T-helper 2 cell treated with Interferon-gamma antibody and Interleukin-4, amounts not matched to agents 5 μg/mL and 100 μg/mL, for 36 hours (primary cell): Measurements from ENCODE around the gene ABO.
"Not testable (repeated sequence)": the region's sequence is repeated elsewhere in the genome, so short reads cannot be mapped to it uniquely, and the experiment has no call there.

ENCODE experiments used
- DNase-seq: peaks from one replicate; pipeline ENCODE4 v3.0.0; 2021; ENCODE audit warnings: low spot score
- H3K27ac Mint-ChIP-seq: one replicate; pipeline ENCODE4 v1.8.0; 2021; ENCODE audit warnings: mild to moderate bottlenecking, mixed read lengths
- H3K27me3 Mint-ChIP-seq: one replicate; pipeline ENCODE4 v1.8.0; 2021; ENCODE audit warnings: low read depth, mixed read lengths
- H3K36me3 Mint-ChIP-seq: one replicate; pipeline ENCODE4 v1.8.0; 2021; ENCODE audit warnings: low read depth, mixed read lengths
- H3K4me1 Mint-ChIP-seq: one replicate; pipeline ENCODE4 v1.8.0; 2021; ENCODE audit warnings: low read depth, mixed read lengths
- H3K4me3 Mint-ChIP-seq: one replicate; pipeline ENCODE4 v1.8.0; 2022; ENCODE audit warnings: mild to moderate bottlenecking, moderate library complexity, mixed read lengths
- H3K9me3 Mint-ChIP-seq: one replicate; pipeline ENCODE4 v1.8.0; 2021; ENCODE audit warnings: mixed read lengths

Gene ABO

GRCh38 chr9:133275105-133276000, at the start of gene ABO:
ABO (minus strand) TSS chr9:133275201.
- DNase-seq, result no peak
- H3K4me1 Mint-ChIP-seq, result peaks cover 7% of the 10 kb centered on the region
- no peaks in the 10 kb centered on the region for H3K36me3 Mint-ChIP-seq
- H3K9me3 Mint-ChIP-seq, result no peaks in the 10 kb centered on the region
- no peak within 1 kb of the TSS for H3K4me3 Mint-ChIP-seq
- peaks cover 44% of the 10 kb centered on the region for H3K27me3 Mint-ChIP-seq
- no peak within 1 kb of the TSS for H3K27ac Mint-ChIP-seq

GRCh38 chr9:133323991-133324703, 49.1 kb upstream of the ABO start:
- H3K4me3 Mint-ChIP-seq, result no peak overlapping the region
- peaks cover 3% of the 10 kb centered on the region for H3K36me3 Mint-ChIP-seq
- DNase-seq, result no peak
- H3K4me1 Mint-ChIP-seq, result no peaks in the 10 kb centered on the region
- no peaks in the 10 kb centered on the region for H3K9me3 Mint-ChIP-seq
- H3K27ac Mint-ChIP-seq, result no peak overlapping the region
- peaks cover 3% of the 10 kb centered on the region for H3K27me3 Mint-ChIP-seq

- no peak overlapping the region for H3K4me3 Mint-ChIP-seq
- no peaks in the 10 kb centered on the region for H3K36me3 Mint-ChIP-seq
- no peaks in the 10 kb centered on the region for H3K9me3 Mint-ChIP-seq
- no peaks in the 10 kb centered on the region for H3K4me1 Mint-ChIP-seq
- no peak for DNase-seq
- no peak overlapping the region for H3K27ac Mint-ChIP-seq
- H3K27me3 Mint-ChIP-seq, result peaks cover 3% of the 10 kb centered on the region
Observed at GRCh38 chr9:133323211-133323610, 48.2 kb upstream of the ABO start.

- no peaks in the 10 kb centered on the region for H3K4me1 Mint-ChIP-seq
- no peaks in the 10 kb centered on the region for H3K36me3 Mint-ChIP-seq
- no peak overlapping the region for H3K4me3 Mint-ChIP-seq
- no peak overlapping the region for H3K27ac Mint-ChIP-seq
- DNase-seq, result no peak
- H3K9me3 Mint-ChIP-seq, result no peaks in the 10 kb centered on the region
- peaks cover 3% of the 10 kb centered on the region for H3K27me3 Mint-ChIP-seq
Observed at GRCh38 chr9:133322701-133323100, 47.7 kb upstream of the ABO start.

- Mint-ChIP-seq H3K36me3 (no peaks in the 10 kb centered on the region), H3K9me3 (no peaks in the 10 kb centered on the region), H3K4me1 (no peaks in the 10 kb centered on the region), H3K27ac (no peak overlapping the region), H3K27me3 (peaks cover 3% of the 10 kb centered on the region), H3K4me3 (no peak overlapping the region)
- no peak for DNase-seq
Observed at GRCh38 chr9:133321411-133321935, 46.5 kb upstream of the ABO start.

GRCh38 chr9:133320421-133320881, 45.5 kb upstream of the ABO start:
- DNase-seq, result no peak
- H3K4me3 Mint-ChIP-seq, result no peak overlapping the region
- no peaks in the 10 kb centered on the region for H3K9me3 Mint-ChIP-seq

GRCh38 chr9:133317551-133317950, 42.5 kb upstream of the ABO start:
- not testable (repeated sequence) for DNase-seq, H3K9me3 Mint-ChIP-seq, H3K4me3 Mint-ChIP-seq, H3K27ac Mint-ChIP-seq, H3K27me3 Mint-ChIP-seq, H3K4me1 Mint-ChIP-seq, H3K36me3 Mint-ChIP-seq

More at GRCh38 chr9:133320421-133320881, 45.5 kb upstream of the ABO start:
- H3K36me3 Mint-ChIP-seq, result no peaks in the 10 kb centered on the region
- no peak overlapping the region for H3K27ac Mint-ChIP-seq
- no peaks in the 10 kb centered on the region for H3K4me1 Mint-ChIP-seq
- H3K27me3 Mint-ChIP-seq, result peaks cover 3% of the 10 kb centered on the region

- Mint-ChIP-seq H3K4me3 (no peak overlapping the region), H3K27me3 (no peaks in the 10 kb centered on the region), H3K27ac (no peak overlapping the region), H3K9me3 (no peaks in the 10 kb centered on the region), H3K36me3 (no peaks in the 10 kb centered on the region), H3K4me1 (no peaks in the 10 kb centered on the region)
- no peak for DNase-seq
Observed at GRCh38 chr9:133315997-133316396, 41.0 kb upstream of the ABO start.

- Mint-ChIP-seq H3K27ac (no peak overlapping the region), H3K4me3 (no peak overlapping the region), H3K36me3 (no peaks in the 10 kb centered on the region), H3K4me1 (no peaks in the 10 kb centered on the region), H3K27me3 (no peaks in the 10 kb centered on the region), H3K9me3 (no peaks in the 10 kb centered on the region)
- DNase-seq, result no peak
Observed at GRCh38 chr9:133309608-133310007, 34.6 kb upstream of the ABO start.

GRCh38 chr9:133307301-133307700, 32.3 kb upstream of the ABO start:
- H3K27me3 Mint-ChIP-seq, result no peaks in the 10 kb centered on the region
- no peaks in the 10 kb centered on the region for H3K36me3 Mint-ChIP-seq
- H3K4me1 Mint-ChIP-seq, result no peaks in the 10 kb centered on the region
- no peak for DNase-seq
- no peak overlapping the region for H3K4me3 Mint-ChIP-seq
- H3K9me3 Mint-ChIP-seq, result no peaks in the 10 kb centered on the region
- no peak overlapping the region for H3K27ac Mint-ChIP-seq

GRCh38 chr9:133306242-133307204, 31.5 kb upstream of the ABO start:
- no peak overlapping the region for H3K4me3 Mint-ChIP-seq
- no peaks in the 10 kb centered on the region for H3K9me3 Mint-ChIP-seq
- no peaks in the 10 kb centered on the region for H3K27me3 Mint-ChIP-seq
- H3K36me3 Mint-ChIP-seq, result no peaks in the 10 kb centered on the region
- no peaks in the 10 kb centered on the region for H3K4me1 Mint-ChIP-seq
- H3K27ac Mint-ChIP-seq, result no peak overlapping the region
- DNase-seq, result no peak

- DNase-seq, result no peak
- no peaks in the 10 kb centered on the region for H3K36me3 Mint-ChIP-seq
- H3K27ac Mint-ChIP-seq, result no peak overlapping the region
- H3K9me3 Mint-ChIP-seq, result no peaks in the 10 kb centered on the region
- no peaks in the 10 kb centered on the region for H3K27me3 Mint-ChIP-seq
- H3K4me3 Mint-ChIP-seq, result no peak overlapping the region
- H3K4me1 Mint-ChIP-seq, result no peaks in the 10 kb centered on the region
Observed at GRCh38 chr9:133305731-133306130, 30.7 kb upstream of the ABO start.
